Panc1 (cell line): ENCODE data around the gene POU2AF1.

ENCODE experiments used
- POLR2AphosphoS5 ChIP-seq: IDR thresholded peaks from 2 replicates; pipeline ENCODE4 v1.6.1; 2012; ENCODE audit warnings: mild to moderate bottlenecking, low read depth, low read length, moderate library complexity
- TCF7L2 ChIP-seq: IDR thresholded peaks from 2 replicates; pipeline ENCODE4 v1.6.1; 2011; ENCODE audit warnings: mild to moderate bottlenecking, low read depth, low read length, inconsistent platforms
- TF ChIP-seq, protein P1 (sequence below): fragments of 450-650 bp; IDR thresholded peaks from 2 replicates; pipeline ENCODE4 v1.5.1; 2017; ENCODE audit warnings: mild to moderate bottlenecking
- TF ChIP-seq, protein P2 (sequence below), 2 experiments: IDR thresholded peaks; 2 replicates each; pipeline ENCODE4 v1.6.1; 2011 to 2012; ENCODE audit warnings: low read depth in 2 of 2, control low read depth in 1 of 2, low read length in 1 of 2, mild to moderate bottlenecking in 1 of 2, moderate library complexity in 1 of 2; ENCODE audit not compliant: insufficient read depth in 1 of 2

- TF ChIP-seq, protein P1, sequence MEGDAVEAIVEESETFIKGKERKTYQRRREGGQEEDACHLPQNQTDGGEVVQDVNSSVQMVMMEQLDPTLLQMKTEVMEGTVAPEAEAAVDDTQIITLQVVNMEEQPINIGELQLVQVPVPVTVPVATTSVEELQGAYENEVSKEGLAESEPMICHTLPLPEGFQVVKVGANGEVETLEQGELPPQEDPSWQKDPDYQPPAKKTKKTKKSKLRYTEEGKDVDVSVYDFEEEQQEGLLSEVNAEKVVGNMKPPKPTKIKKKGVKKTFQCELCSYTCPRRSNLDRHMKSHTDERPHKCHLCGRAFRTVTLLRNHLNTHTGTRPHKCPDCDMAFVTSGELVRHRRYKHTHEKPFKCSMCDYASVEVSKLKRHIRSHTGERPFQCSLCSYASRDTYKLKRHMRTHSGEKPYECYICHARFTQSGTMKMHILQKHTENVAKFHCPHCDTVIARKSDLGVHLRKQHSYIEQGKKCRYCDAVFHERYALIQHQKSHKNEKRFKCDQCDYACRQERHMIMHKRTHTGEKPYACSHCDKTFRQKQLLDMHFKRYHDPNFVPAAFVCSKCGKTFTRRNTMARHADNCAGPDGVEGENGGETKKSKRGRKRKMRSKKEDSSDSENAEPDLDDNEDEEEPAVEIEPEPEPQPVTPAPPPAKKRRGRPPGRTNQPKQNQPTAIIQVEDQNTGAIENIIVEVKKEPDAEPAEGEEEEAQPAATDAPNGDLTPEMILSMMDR: no peak
- no peak for TF ChIP-seq POLR2AphosphoS5
- no peak for TF ChIP-seq TCF7L2
- TF ChIP-seq, protein P2, sequence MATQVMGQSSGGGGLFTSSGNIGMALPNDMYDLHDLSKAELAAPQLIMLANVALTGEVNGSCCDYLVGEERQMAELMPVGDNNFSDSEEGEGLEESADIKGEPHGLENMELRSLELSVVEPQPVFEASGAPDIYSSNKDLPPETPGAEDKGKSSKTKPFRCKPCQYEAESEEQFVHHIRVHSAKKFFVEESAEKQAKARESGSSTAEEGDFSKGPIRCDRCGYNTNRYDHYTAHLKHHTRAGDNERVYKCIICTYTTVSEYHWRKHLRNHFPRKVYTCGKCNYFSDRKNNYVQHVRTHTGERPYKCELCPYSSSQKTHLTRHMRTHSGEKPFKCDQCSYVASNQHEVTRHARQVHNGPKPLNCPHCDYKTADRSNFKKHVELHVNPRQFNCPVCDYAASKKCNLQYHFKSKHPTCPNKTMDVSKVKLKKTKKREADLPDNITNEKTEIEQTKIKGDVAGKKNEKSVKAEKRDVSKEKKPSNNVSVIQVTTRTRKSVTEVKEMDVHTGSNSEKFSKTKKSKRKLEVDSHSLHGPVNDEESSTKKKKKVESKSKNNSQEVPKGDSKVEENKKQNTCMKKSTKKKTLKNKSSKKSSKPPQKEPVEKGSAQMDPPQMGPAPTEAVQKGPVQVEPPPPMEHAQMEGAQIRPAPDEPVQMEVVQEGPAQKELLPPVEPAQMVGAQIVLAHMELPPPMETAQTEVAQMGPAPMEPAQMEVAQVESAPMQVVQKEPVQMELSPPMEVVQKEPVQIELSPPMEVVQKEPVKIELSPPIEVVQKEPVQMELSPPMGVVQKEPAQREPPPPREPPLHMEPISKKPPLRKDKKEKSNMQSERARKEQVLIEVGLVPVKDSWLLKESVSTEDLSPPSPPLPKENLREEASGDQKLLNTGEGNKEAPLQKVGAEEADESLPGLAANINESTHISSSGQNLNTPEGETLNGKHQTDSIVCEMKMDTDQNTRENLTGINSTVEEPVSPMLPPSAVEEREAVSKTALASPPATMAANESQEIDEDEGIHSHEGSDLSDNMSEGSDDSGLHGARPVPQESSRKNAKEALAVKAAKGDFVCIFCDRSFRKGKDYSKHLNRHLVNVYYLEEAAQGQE (IDR thresholded peaks at IDR 0.05; ENCODE audit: insufficient read depth in 1 of 2, low read depth in 2 of 2, low read length in 1 of 2): no peak
Measured at GRCh38 chr11:111364503-111364902, 14.6 kb downstream of the POU2AF1 start.
